GM21526 (cell line): ENCODE measurements around the gene SP110.
A peak's percentile ranks its signal among the peaks of the same experiment; 100 is the strongest.
"Not testable (repeated sequence)": the region's sequence is repeated elsewhere in the genome, so short reads cannot be mapped to it uniquely, and the experiment has no call there.

Experiments
- ATAC-seq: cut with Tn5 transposase; IDR thresholded peaks from one replicate; pipeline ENCODE4 v1.9.1; 2021; ENCODE audit warnings: moderate library complexity; ENCODE audit not compliant: unreplicated experiment, low FRiP score

Gene SP110

GRCh38 chr2:230226051-230226551 is 6.3 kb upstream of the SP110 start:
- ATAC-seq: peak; percentile 67

GRCh38 chr2:230225486-230225885 is 5.7 kb upstream of the SP110 start, which contains the start of gene SP140:
Gene SP140 (plus strand): TSS chr2:230225736. CDS start chr2:230225845, 109 bp downstream.
- peak; percentile 65 for ATAC-seq

- no peak for ATAC-seq
Observed at GRCh38 chr2:230224458-230224857, 4.7 kb upstream of the SP110 start.

- not testable (repeated sequence) for ATAC-seq
Observed at GRCh38 chr2:230222829-230223228, 3.0 kb upstream of the SP110 start.

DNA sequence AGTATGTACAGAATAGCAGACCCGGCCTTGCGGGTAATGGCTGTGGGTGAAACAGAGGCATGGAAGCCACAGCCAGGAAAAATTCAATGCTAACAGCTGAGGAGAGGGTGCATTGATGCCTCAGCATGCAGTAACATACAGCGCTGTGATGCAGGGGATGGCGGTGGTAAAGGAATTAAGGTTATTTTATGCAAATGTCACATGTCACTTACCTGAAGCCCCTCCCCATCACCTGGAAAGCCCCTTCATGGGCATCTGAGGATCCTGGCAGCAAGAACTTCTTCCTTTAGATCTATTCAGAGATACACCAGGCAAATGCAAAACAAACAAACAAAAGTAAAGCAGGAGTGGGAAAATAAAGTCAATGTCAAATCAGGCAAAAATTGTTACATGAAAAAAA is 1.7 kb upstream of the SP110 start:
- no peak for ATAC-seq

DNA sequence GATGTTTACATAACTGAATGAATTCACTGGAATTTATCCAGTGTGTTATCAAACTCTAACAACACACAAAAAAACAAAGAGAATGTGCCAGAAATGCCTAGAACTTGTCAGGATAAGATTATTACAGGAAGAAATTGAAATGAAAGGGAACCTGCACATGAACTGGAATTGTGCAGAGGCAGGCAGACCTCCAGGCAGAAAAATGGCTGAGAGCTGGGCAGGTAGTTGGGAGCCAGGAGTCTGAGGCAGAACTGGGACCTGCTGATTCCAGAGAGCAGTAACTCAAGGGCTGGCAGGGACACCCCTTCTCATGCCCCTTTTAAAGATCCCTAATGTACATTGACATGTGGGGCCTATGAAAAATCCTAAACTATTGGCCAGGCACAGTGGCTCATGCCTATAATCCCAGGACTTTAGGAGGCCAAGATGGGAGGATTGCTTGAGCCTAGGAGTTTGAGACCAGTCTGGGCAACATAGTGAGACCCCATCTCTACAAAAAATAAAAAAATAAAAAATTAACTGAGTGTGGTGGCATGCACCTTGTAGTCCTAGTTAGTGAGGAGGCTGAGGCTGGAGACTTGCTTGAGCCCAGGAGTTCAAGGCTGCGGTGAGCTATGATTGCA is 674 bp upstream of the SP110 start:
- ATAC-seq: no peak

GRCh38 chr2:230218421-230218820 is 1.4 kb downstream of the SP110 start:
- no peak for ATAC-seq

DNA sequence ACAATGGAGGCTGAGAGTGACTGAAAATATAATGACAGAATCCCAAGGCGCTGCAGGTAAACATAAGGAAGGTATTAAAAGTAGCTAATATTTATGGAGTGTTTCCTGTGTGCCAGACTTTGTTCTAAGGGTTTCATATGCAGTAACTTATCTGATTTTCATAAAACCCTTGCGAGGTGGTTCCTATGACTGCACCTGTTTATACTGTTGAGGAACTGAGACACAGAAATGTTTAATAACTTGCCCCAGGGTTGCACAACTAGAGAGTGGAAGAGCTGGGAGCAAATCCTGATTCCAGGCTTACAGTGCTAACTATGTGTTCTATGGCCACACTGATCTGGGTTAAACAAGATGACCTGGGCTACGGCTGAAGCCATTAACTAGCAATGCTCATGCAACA is 2.4 kb downstream of the SP110 start:
- ATAC-seq: no peak

DNA sequence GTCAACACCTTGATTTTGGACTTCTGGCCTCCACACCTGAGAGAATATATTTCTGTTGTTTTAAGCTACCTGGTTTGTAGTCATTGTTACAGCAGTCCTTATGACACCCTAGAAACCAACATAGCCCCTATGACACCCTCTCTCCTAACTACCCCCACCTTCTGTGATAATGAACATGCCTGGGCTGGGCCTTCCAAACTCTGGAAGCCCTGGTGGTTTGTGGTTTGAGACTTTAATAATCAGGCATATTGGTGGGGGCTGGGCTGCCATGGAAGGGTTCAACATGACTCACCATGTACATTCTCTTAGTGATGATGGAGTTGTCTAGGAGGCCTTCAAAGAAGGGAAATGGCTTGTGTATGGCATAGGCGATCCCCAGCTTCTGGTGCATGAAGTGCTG is 3.3 kb downstream of the SP110 start:
- no peak for ATAC-seq

DNA sequence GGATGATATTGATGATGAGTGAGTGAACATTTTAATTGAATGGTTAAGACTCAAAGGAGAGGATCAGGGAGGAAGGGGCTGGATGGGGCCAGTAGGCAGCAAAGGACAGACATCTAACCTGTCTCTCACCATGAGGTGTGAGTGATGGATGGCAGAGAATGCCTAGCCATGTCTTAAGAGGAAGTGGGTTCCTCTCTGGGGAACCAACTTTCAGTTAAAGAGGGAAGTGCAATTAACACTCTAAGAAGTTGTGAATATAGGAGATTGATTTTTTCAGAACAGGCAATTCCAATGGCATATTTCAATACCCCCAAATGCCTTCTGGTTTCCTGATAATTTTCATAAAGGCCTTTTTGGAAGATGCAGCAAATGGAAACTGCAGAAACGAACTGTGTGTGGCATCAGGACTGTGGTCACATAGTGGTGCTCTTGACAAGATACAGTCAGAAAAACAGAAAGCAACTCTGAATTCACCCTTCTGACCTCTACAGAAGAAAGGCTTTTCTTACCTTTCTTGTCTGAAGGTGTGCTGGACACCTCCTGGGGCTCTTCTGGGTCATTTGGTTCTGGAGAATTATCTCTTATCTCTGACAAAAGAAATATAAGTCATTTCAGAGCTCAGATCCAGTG is 10.2 kb downstream of the SP110 start:
- ATAC-seq: peak; percentile 45

DNA sequence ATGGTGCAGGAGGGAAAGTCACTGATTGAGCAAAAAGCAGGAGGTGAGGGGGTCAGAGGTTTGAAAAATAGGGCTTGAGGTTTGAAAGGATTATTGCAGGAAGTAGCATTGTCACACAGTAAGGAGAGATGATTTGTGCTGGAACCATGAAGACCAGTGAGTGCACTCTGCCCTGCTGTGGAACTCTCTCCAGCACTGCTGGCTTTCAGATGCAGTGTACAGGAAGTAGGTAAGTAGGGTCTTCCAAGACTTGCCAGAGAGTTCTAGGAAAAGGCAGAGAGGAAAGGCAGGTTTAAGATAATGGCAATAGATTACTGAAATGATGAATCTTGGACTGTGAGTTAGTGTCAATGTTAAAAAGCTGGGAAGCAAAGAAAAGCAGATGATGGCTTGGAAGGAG is 11.2 kb downstream of the SP110 start:
- no peak for ATAC-seq

- no peak for ATAC-seq
Observed at GRCh38 chr2:230205721-230206120, 14.1 kb downstream of the SP110 start.

DNA sequence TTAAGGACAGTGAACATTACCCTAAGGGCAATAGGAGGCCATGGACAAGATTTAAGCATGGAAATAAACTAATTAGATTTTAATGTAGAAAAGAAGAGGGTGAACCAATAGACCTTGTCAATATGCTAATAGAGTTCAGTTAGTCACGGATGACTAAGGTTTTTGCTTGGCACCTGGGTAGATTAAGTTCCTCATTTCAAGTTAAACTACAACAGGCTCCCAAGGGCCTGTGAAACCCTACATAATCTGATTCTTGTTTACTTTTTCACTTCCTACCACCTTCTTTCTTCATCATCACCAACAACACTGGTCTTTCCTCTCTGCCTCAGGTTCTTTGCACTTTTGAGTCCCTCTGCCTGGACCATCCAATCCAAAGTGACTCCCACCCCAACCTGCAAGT is 14.8 kb downstream of the SP110 start:
- ATAC-seq: peak; percentile 43

DNA sequence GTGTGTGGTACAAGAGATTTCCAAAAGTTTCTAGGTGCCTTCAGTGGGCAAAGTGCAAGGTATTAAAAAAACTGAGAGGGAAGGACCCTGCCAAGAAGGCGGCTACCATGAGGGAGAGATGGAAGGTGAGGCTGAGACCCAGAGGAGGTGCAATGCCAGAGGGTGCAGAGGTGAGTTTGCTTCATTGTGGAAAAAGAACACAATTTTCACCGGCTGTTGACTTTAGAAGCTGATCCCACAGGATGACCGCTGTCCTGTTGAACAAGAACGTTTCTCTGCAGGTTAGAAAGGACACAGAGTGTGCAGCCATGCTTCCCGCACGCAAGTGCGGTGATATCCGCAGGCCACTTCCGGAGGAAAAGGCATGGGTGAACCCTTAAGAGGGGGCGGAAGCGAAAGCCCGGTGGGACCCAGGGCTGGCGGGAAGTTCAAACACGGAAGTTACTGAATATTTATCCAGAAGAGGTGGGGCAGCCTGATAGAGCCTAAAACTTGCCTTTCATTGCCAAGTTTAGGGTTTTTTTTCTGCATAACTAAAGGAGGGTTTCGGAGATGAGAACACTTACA is 16.6 kb downstream of the SP110 start:
- ATAC-seq: peak; percentile 59

DNA sequence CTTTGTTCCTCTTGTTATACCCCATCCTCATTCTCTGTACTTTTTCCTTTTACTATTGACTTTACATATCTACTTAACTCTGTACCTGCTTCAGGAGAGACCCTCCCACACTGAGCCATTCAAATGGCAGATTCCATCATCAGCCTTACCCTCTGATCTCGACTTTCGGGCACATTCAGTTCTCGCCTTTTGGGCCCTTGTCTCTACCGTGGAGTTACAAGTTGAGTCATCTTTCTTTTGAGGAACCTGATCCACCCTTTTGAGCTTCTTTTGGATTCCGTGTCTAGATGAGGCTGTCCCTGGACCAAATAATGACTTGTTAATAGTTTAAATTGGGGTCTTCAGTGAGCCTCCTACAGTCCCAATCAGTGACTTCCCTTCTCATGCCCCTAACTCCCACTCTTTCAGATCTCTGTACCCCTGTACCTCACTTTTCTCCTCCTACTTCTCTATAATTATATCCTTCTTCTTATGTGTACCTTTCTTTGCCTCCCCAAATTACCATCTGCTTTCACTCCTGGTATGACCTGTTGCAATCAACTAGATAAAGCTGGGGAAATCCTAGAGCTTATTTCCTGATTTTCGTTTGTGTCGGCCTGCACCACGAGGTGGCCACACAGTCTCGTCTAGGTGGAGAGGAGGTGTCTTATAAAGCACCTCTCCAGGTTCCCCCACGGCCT is 17.2 kb downstream of the SP110 start:
- peak; percentile 38 for ATAC-seq

DNA sequence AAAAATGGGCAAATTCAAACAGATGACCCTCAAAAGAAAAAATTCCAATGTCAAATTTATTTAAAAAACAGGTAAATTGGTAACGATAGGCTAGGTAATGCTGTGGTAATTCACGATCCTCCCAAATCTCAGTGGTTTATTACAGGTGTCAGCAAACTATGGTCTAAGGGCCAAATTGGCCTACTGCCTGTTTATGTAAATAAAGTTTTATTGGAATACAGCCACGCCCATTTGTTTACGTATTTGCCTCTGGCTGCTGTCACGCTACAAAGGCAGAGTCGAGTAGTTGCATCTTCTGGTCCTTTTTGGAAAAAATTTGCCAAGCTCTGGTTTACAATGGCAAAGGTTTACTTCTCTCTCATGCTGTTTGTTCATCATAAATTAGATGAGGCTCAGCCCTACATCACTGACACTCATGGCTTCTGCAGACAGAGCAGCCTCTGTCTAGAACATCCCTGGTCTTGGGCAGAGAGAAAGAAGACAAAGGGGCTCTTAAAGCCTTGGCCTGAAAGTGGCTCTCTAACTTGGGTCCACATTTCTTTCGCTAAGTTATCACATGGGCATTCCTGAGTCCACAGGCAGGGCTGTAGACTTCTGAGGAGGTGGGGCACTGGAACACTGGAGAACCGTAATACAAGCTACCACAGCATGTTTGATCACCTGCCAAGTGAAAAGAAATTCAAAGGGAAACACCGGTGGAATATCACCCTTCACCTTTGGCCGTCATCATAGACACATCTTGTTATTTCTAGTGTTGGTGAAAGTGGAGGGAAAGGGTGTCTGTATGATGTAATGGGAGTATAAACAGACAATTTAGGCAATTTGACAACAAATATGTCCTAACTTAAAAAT is 34.8 kb downstream of the SP110 start:
- ATAC-seq: no peak

GRCh38 chr2:230181195-230181594 is 38.6 kb downstream of the SP110 start:
- no peak for ATAC-seq

- ATAC-seq: no peak
Observed at GRCh38 chr2:230179907-230180306, 39.9 kb downstream of the SP110 start.

DNA sequence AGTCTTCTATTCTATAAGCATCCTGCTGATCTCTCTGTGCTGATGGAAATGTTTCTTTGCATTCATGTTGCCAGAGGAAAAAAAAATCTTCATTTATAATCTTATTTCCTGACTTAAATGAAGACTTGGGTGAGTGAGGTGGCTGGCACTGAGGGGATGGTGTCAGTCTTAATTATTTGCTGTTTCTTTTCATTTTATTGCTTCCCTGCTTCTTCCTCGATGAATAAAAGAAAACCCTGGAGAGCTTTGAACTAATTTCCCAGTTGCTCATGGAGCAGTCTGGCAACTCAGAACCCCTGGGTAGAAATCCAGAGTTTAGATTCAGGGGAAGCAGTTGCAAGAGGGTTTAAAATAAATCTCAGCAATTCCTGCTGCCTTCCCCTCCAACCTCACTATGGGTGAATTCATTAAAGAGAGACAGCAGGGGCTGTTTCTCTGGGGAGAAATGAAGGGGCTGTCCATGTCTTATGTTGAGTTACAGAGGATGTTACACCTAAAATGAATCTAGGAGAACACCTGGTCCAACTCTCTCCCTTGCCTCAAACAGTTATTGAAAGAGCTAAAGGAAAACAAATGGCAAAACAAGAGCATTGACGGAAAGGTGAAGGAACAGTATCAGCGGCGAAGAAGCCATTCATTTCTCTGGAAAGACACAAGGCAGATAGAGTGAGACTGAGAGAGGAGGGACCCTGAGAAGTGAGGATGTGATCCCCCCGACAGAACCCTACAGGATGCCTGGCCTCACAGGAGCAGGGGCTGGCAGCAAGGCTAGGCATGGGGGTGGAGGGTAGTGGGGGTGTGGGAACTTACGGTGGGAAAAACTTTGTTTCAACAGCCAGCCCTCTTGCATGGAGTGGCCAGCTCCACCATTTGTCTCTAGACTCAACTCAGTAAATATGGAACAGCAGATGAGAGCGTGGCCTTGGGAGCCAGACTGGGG is 41.0 kb downstream of the SP110 start:
- ATAC-seq: no peak
